Esophagus muscularis mucosa (tissue), 3 donors: ENCODE results near the gene TMEM94.

Source experiments
- POLR2A ChIP-seq: fragments of 450-650 bp; IDR thresholded peaks from one replicate; pipeline ENCODE4 v1.6.1; 2017; ENCODE audit warnings: antibody characterized with exemption, moderate library complexity, mild to moderate bottlenecking, low read depth
- POLR2AphosphoS5 ChIP-seq, 2 donors: sonication (generic); formaldehyde crosslinking; IDR thresholded peaks; one replicate each; pipeline ENCODE4 v1.6.1; 2017; ENCODE audit warnings: antibody characterized with exemption in 2 of 2
- TF ChIP-seq, protein P1 (sequence below), 3 experiments: fragments of 200-600 bp in 2 of 3; fragments of 450-650 bp in 1 of 3; sonication (generic) in 2 of 3; IDR thresholded peaks; one replicate each; pipeline ENCODE4 v1.5.1; 2017 to 2019; ENCODE audit warnings: antibody characterized with exemption in 3 of 3, mild to moderate bottlenecking in 2 of 3, moderate library complexity in 1 of 3

DNA sequence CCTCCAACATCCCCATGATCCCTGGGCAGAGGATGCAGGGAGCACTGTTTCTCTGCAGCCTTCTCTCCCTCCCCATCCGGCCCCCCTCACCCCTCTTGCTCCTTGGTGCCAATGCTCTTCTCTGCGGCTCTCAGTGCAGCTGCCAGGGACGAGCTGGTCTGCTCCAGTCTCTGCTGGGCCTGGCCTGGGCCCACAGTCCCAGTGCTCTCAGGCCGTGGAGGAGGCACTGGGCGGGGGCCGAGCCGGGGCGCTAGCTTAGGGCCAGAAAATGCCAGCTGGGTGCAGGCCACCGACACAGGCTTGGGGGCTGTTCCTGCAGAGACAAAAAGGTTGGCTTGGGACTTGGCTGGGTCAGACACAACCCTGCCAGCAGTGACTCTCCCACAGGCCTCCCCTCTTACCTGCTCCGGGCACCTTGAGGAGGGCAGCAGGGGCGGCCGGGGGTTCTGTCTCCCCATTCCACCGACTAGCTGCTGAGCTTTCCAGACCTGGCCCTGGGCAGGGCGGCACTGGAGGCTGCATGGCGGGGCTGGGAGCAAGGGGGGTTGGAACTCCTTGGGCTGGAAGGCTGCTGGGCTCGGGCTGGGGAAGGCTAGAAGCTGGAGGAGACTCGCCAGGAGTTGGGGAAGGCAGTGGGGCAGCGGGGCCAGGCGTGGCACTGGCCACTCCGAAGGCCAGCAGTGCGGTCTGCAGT is 45.1 kb downstream of the TMEM94 start:
- peak; percentile 19 to 25 for TF ChIP-seq POLR2AphosphoS5 (IDR thresholded peaks at IDR 0.05)
- TF ChIP-seq, protein P1, sequence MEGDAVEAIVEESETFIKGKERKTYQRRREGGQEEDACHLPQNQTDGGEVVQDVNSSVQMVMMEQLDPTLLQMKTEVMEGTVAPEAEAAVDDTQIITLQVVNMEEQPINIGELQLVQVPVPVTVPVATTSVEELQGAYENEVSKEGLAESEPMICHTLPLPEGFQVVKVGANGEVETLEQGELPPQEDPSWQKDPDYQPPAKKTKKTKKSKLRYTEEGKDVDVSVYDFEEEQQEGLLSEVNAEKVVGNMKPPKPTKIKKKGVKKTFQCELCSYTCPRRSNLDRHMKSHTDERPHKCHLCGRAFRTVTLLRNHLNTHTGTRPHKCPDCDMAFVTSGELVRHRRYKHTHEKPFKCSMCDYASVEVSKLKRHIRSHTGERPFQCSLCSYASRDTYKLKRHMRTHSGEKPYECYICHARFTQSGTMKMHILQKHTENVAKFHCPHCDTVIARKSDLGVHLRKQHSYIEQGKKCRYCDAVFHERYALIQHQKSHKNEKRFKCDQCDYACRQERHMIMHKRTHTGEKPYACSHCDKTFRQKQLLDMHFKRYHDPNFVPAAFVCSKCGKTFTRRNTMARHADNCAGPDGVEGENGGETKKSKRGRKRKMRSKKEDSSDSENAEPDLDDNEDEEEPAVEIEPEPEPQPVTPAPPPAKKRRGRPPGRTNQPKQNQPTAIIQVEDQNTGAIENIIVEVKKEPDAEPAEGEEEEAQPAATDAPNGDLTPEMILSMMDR (IDR thresholded peaks at IDR 0.05), result no peak
- TF ChIP-seq POLR2A, result no peak
